GM12892 (cell line): ENCODE measurements around the gene SPAAR.

Experiments
- POLR2A ChIP-seq: IDR thresholded peaks from 2 replicates; pipeline ENCODE4 v1.6.1; 2011; ENCODE audit warnings: low read depth, low read length, control low read depth
- POLR2AphosphoS5 ChIP-seq: IDR thresholded peaks from 2 replicates; pipeline ENCODE4 v1.6.1; 2011; ENCODE audit warnings: low read depth, low read length, control low read depth

- TF ChIP-seq POLR2AphosphoS5, result no peak
- TF ChIP-seq POLR2A, result no peak
Measured at GRCh38 chr9:35923927-35924763, 14.9 kb downstream of the SPAAR start.
